GM23248 (cell line): ENCODE data around the gene ADCYAP1R1. TPM values are rescaled to one million over a fixed set of nuclear protein-coding genes. Genes with fewer than 3 reads are reported as not detected.
"Not testable (repeated sequence)": the region's sequence is repeated elsewhere in the genome, so short reads cannot be mapped to it uniquely, and the experiment has no call there.

Experiments
- DNase-seq: peaks from one replicate; pipeline ENCODE4 v3.0.0-alpha.2; 2015
- H2AFZ ChIP-seq: fragments of 200-600 bp; sonication (generic); 2 replicates; pipeline ENCODE4 v1.6.1; 2016; ENCODE audit warnings: antibody characterized with exemption
- H3F3A ChIP-seq: fragments of 200-600 bp; sonication (generic); 2 replicates; pipeline ENCODE4 v1.6.1; 2016; ENCODE audit warnings: mild to moderate bottlenecking, antibody characterized with exemption, mixed run types; ENCODE audit not compliant: insufficient read depth
- H3K27ac ChIP-seq: fragments of 200-600 bp; sonication (generic); 2 replicates; pipeline ENCODE4 v1.5.1; 2016; ENCODE audit warnings: mild to moderate bottlenecking
- H3K27me3 ChIP-seq: fragments of 200-600 bp; sonication (generic); replicated peaks from 2 replicates; pipeline ENCODE4 v1.6.1; 2016; ENCODE audit warnings: mild to moderate bottlenecking; ENCODE audit not compliant: insufficient read depth
- H3K36me3 ChIP-seq: fragments of 200-600 bp; sonication (generic); 2 replicates; pipeline ENCODE4 v1.6.1; 2016; ENCODE audit warnings: low read depth, mild to moderate bottlenecking
- H3K4me1 ChIP-seq: fragments of 200-600 bp; sonication (generic); 2 replicates; pipeline ENCODE4 v1.6.1; 2016; ENCODE audit warnings: mild to moderate bottlenecking; ENCODE audit not compliant: insufficient read depth
- H3K4me2 ChIP-seq: fragments of 200-600 bp; sonication (generic); one replicate; pipeline ENCODE4 v1.6.1; 2016; ENCODE audit warnings: mild to moderate bottlenecking; ENCODE audit not compliant: unreplicated experiment
- H3K4me3 ChIP-seq: fragments of 200-600 bp; sonication (generic); 2 replicates; pipeline ENCODE4 v1.5.1; 2016; ENCODE audit warnings: mild to moderate bottlenecking
- H3K79me2 ChIP-seq: fragments of 200-600 bp; sonication (generic); 2 replicates; pipeline ENCODE4 v1.6.1; 2016; ENCODE audit warnings: mild to moderate bottlenecking; ENCODE audit not compliant: insufficient read depth
- H3K9ac ChIP-seq: fragments of 200-600 bp; sonication (generic); 2 replicates; pipeline ENCODE4 v1.6.1; 2016; ENCODE audit warnings: mild to moderate bottlenecking
- H3K9me2 ChIP-seq: fragments of 200-600 bp; sonication (generic); 2 replicates; pipeline ENCODE4 v1.6.1; 2016; ENCODE audit warnings: mixed run types, mild to moderate bottlenecking, moderate library complexity; ENCODE audit not compliant: insufficient read depth
- H3K9me3 ChIP-seq: fragments of 200-600 bp; sonication (generic); one replicate; pipeline ENCODE4 v1.6.1; 2017; ENCODE audit warnings: low read depth
- H4K20me1 ChIP-seq: fragments of 200-600 bp; sonication (generic); 2 replicates; pipeline ENCODE4 v1.6.0; 2016; ENCODE audit not compliant: insufficient read depth
- EZH2 ChIP-seq: fragments of 200-600 bp; sonication (generic); IDR thresholded peaks from 2 replicates; pipeline ENCODE4 v1.6.1; 2018; ENCODE audit warnings: antibody characterized with exemption, mild to moderate bottlenecking; ENCODE audit not compliant: insufficient read depth, poor library complexity, severe bottlenecking
- EZH2phosphoT487 ChIP-seq: fragments of 200-600 bp; sonication (generic); IDR thresholded peaks from 2 replicates; pipeline ENCODE4 v1.6.1; 2018; ENCODE audit warnings: antibody characterized with exemption, moderate library complexity, mild to moderate bottlenecking, low read depth; ENCODE audit not compliant: insufficient read depth
- WGBS, 2 experiments: methylation state at CpG; one replicate each; pipeline ENCODE4 v1.1.6; 2015 to 2017; ENCODE audit warnings: low lambda C conversion rate in 2 of 2, low coverage in 1 of 2; ENCODE audit errors: missing lambda C conversion rate in 2 of 2; 5-methylcytosine and 5-hydroxymethylcytosine counted together
- in situ Hi-C: fragments of 300-500 bp; cut with MboI; formaldehyde crosslinking; loops from 2 replicates; pipeline ENCODE4 v1.15.0; 2020
- polyA plus RNA-seq: library from polyadenylated mRNA; unstranded; fragments of >200 nt; fragmentation: Nextera tagmentation; extraction: Ambion mirVana; gene quantifications from 2 replicates; pipeline ENCODE4 v1.2.1, GENCODE V29; 2016
- small RNA-seq: library from RNA; depleted of rRNA; stranded (forward); fragments of <200 nt; gene quantifications from one replicate; pipeline ENCODE3, GENCODE V24; 2014; ENCODE audit warnings: low read depth, low replicate concordance
- total RNA-seq: library from RNA; depleted of rRNA; stranded (reverse); fragments of >200 nt; shearing (Covaris generic); gene quantifications from 2 replicates; pipeline ENCODE4 v1.2.3, GENCODE V29; 2014; rRNA removed

Gene ADCYAP1R1
- total and polyA plus RNA-seq, 2 experiments from 2014 or later: 0.05 TPM; not detected in 1

GRCh38 chr7:31146030-31146429, 93.9 kb downstream of the ADCYAP1R1 start:
- Histone ChIP-seq H3K4me1 (no peaks in the 10 kb centered on the region), H4K20me1 (no peaks in the 10 kb centered on the region), H3K27ac (no peak overlapping the region), H3K36me3 (no peaks in the 10 kb centered on the region), H3K9ac (no peak overlapping the region), H3K4me3 (no peak overlapping the region), H3K27me3 (no peaks in the 10 kb centered on the region), H3K9me2 (no peaks in the 10 kb centered on the region), H3K79me2 (no peaks in the 10 kb centered on the region), H2AFZ (no peak overlapping the region), H3K4me2 (no peak overlapping the region), H3K9me3 (no peaks in the 10 kb centered on the region), H3F3A (no peaks in the 10 kb centered on the region)
- 24 to 29% methylated on average over 1 of the region's 1 CpG for WGBS, 2 experiments
- no peak for TF ChIP-seq EZH2phosphoT487
- no peak for TF ChIP-seq EZH2
- in situ Hi-C loops: loop anchor here (25.0 kb wide), 1 partner anchor 1066 kb away; no protein-coding TSS in a partner anchor
- no peak for DNase-seq

DNA sequence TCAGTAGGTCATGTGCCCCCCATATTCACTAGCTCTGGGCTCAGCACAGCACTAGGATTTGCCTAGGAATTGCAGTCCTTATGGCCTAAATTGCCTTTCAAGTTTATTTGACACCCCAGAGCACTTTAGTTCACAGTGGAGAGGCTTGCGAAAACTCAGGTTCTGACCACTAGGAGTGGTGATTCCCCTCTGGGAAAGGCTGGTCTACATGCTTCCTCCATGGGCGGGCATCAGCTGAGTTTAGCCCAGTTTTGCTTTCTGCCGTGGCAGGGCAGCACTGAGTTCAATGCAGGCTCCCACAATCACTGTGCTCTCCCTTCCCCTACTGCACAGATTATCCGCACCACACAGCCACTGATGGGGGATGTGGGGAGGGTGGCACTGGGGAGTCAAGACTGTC, 94.4 kb downstream of the ADCYAP1R1 start:
- H3K9me2 ChIP-seq: no peaks in the 10 kb centered on the region
- H3K4me3 ChIP-seq: no peak overlapping the region
- H3K4me2 ChIP-seq: no peak overlapping the region
- DNase-seq: no peak
- in situ Hi-C loops: loop anchor here (25.0 kb wide), 1 partner anchor 1066 kb away; no protein-coding TSS in a partner anchor
- H2AFZ ChIP-seq: no peak overlapping the region
- no peak overlapping the region for H3K9ac ChIP-seq
- H3K9me3 ChIP-seq: no peaks in the 10 kb centered on the region
- H3K79me2 ChIP-seq: no peaks in the 10 kb centered on the region
- H4K20me1 ChIP-seq: no peaks in the 10 kb centered on the region
- no peak overlapping the region for H3K27ac ChIP-seq
- no peak for TF ChIP-seq EZH2phosphoT487
- no peak for TF ChIP-seq EZH2
- H3K27me3 ChIP-seq: no peaks in the 10 kb centered on the region
- no peaks in the 10 kb centered on the region for H3K36me3 ChIP-seq
- no peaks in the 10 kb centered on the region for H3K4me1 ChIP-seq
- 26 to 32% methylated on average over 4 of the region's 4 CpGs for WGBS, 2 experiments
- no peaks in the 10 kb centered on the region for H3F3A ChIP-seq

DNA sequence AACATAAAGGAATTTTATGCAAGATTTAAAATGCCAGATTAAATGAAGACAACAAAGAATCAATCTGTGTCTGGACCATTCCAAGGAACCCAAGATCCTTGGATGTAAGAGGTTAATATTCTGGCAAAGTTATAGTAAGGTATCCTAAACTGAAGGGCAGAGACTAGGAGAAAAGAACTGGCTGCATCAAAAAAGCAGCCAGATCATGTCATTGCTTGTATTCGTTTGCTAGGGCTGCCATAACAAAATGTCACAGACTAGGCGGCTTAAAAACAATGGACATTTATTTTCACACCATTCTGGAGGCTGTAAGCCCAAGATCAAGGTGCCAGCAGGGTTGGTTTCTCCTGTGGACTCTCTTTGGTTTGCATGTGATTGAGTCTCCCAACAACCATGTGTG, 99.7 kb downstream of the ADCYAP1R1 start:
- no peak overlapping the region for H3K9ac ChIP-seq
- no peaks in the 10 kb centered on the region for H3K79me2 ChIP-seq
- H4K20me1 ChIP-seq: no peaks in the 10 kb centered on the region
- 4 to 8% methylated on average over 2 of the region's 2 CpGs for WGBS, 2 experiments
- in situ Hi-C loops: no loop called here
- H3K9me2 ChIP-seq: no peaks in the 10 kb centered on the region
- no peak overlapping the region for H3K27ac ChIP-seq
- H3K27me3 ChIP-seq: no peaks in the 10 kb centered on the region
- no peaks in the 10 kb centered on the region for H3K36me3 ChIP-seq
- H3F3A ChIP-seq: no peaks in the 10 kb centered on the region
- H3K4me3 ChIP-seq: no peak overlapping the region
- H3K4me2 ChIP-seq: no peak overlapping the region
- H3K4me1 ChIP-seq: no peaks in the 10 kb centered on the region
- H3K9me3 ChIP-seq: no peaks in the 10 kb centered on the region
- H2AFZ ChIP-seq: no peak overlapping the region
- no peak for DNase-seq
- TF ChIP-seq EZH2phosphoT487: no peak
- no peak for TF ChIP-seq EZH2

- 56 to 59% methylated on average over 12 to 14 of the region's 20 CpGs for WGBS, 2 experiments
These were observed 101.2 kb downstream of the ADCYAP1R1 start for GRCh38 chr7:31153318-31153717.

GRCh38 chr7:31160941-31161340, 108.8 kb downstream of the ADCYAP1R1 start:
- no peaks in the 10 kb centered on the region for H4K20me1 ChIP-seq
- no peak overlapping the region for H3K9ac ChIP-seq
- H3K27ac ChIP-seq: no peak overlapping the region
- 13 to 14% methylated on average over 5 of the region's 5 CpGs for WGBS, 2 experiments
- H3K79me2 ChIP-seq: no peaks in the 10 kb centered on the region
- H3K9me3 ChIP-seq: no peaks in the 10 kb centered on the region
- no peak overlapping the region for H2AFZ ChIP-seq
- no peaks in the 10 kb centered on the region for H3K27me3 ChIP-seq
- no peak for DNase-seq
- in situ Hi-C loops: no loop called here
- H3K4me2 ChIP-seq: no peak overlapping the region
- H3K4me1 ChIP-seq: no peaks in the 10 kb centered on the region
- H3F3A ChIP-seq: no peaks in the 10 kb centered on the region
- H3K4me3 ChIP-seq: no peak overlapping the region
- no peaks in the 10 kb centered on the region for H3K36me3 ChIP-seq
- no peaks in the 10 kb centered on the region for H3K9me2 ChIP-seq
- TF ChIP-seq EZH2phosphoT487 (no peak), EZH2 (no peak)

More at GRCh38 chr7:31153318-31153717, 101.2 kb downstream of the ADCYAP1R1 start:
- H4K20me1 ChIP-seq, H3K36me3 ChIP-seq, H3K79me2 ChIP-seq, H2AFZ ChIP-seq, H3K9ac ChIP-seq, H3K27me3 ChIP-seq, H3K9me2 ChIP-seq, H3F3A ChIP-seq, H3K9me3 ChIP-seq, DNase-seq, H3K27ac ChIP-seq, H3K4me2 ChIP-seq, H3K4me3 ChIP-seq, H3K4me1 ChIP-seq, in situ Hi-C loops: not testable (repeated sequence)

Small RNA genes within 50 kb of the gene (small RNA-seq; reads per million reads assigned to genes)
- not detected for gene AC006466.1

Other genes with a start within 250 kb of the ADCYAP1R1 start
- gene AQP1, start 140.5 kb upstream of the ADCYAP1R1 start, total RNA-seq: 0.54 and 1.1 TPM in 2 replicates
- 0.33 and 0.34 TPM in 2 replicates for gene AQP1, start 140.5 kb upstream of the ADCYAP1R1 start, polyA plus RNA-seq
- gene GHRHR, start 88.4 kb upstream of the ADCYAP1R1 start, total RNA-seq: not detected in 2 replicates
- gene GHRHR, start 88.4 kb upstream of the ADCYAP1R1 start, polyA plus RNA-seq: not detected in 2 replicates